ENCODE data around the gene R3HDM1. TPM values are rescaled to one million over a fixed set of nuclear protein-coding genes. Genes with fewer than 3 reads are reported as not detected.
"Not testable (repeated sequence)": the region's sequence is repeated elsewhere in the genome, so short reads cannot be mapped to it uniquely, and the experiment has no call there.

Gene R3HDM1
- total RNA-seq, 2 donors from 2014 or later: 14.5 to 60.3 TPM

GRCh38 chr2:135701442-135701841 lies 170.2 kb downstream of the R3HDM1 start:
- WGBS, 2 donors: 87 to 90% methylated on average over 2 of the region's 2 CpGs
- Histone ChIP-seq H3K4me1 (peaks cover 8% of the 10 kb centered on the region), H3K4me3 (no peak overlapping the region), H3K27ac (no peak overlapping the region), H3K9me3 (no peaks in the 10 kb centered on the region), H3K27me3 (no peaks in the 10 kb centered on the region), H3K36me3 (replicated peaks in 1 of 2; ENCODE audit: insufficient read depth in 1 of 2, low read depth in 2 of 2) (no peaks in the 10 kb centered on the region)
- ATAC-seq (no peak), DNase-seq (no peak)
- TF ChIP-seq POLR2A (IDR thresholded peaks at IDR 0.05) (no peak), CTCF (IDR thresholded peaks at IDR 0.05) (no peak)
- intact Hi-C loops (cut with DNase I): no loop called here

GRCh38 chr2:135703300-135703699 lies 172.0 kb downstream of the R3HDM1 start:
- H3K4me1 ChIP-seq: peaks cover 8% of the 10 kb centered on the region
- H3K27me3 ChIP-seq: no peaks in the 10 kb centered on the region
- no peak overlapping the region for H3K27ac ChIP-seq
- ATAC-seq (peak; percentile 52), DNase-seq (peak in 3 of 4 donors; percentile 2 to 22 (median 15))
- no peaks in the 10 kb centered on the region for H3K36me3 ChIP-seq (replicated peaks in 1 of 2; ENCODE audit: insufficient read depth in 1 of 2, low read depth in 2 of 2)
- no peak for TF ChIP-seq POLR2A (IDR thresholded peaks at IDR 0.05)
- TF ChIP-seq CTCF (IDR thresholded peaks at IDR 0.05): no peak
- H3K4me3 ChIP-seq: no peak overlapping the region
- intact Hi-C loops (cut with DNase I): no loop called here
- WGBS, 2 donors: 13 to 16% methylated on average over 1 of the region's 1 CpG
- H3K9me3 ChIP-seq: no peaks in the 10 kb centered on the region

GRCh38 chr2:135704075-135704474 lies 172.8 kb downstream of the R3HDM1 start:
- DNase-seq; H3K36me3 ChIP-seq (replicated peaks in 1 of 2; ENCODE audit: insufficient read depth in 1 of 2, low read depth in 2 of 2); H3K9me3 ChIP-seq; ATAC-seq; H3K27ac ChIP-seq; H3K4me3 ChIP-seq; intact Hi-C loops (cut with DNase I); H3K27me3 ChIP-seq; H3K4me1 ChIP-seq: not testable (repeated sequence)
- 89 to 92% methylated on average over 5 of the region's 5 CpGs for WGBS, 2 donors

- WGBS, 2 donors: 95% methylated on average over 4 of the region's 4 CpGs
- TF ChIP-seq CTCF (IDR thresholded peaks at IDR 0.05) (no peak), POLR2A (IDR thresholded peaks at IDR 0.05) (no peak)
These were observed 176.9 kb downstream of the R3HDM1 start for GRCh38 chr2:135708159-135708558.

GRCh38 chr2:135709992-135710391 lies 178.7 kb downstream of the R3HDM1 start:
- TF ChIP-seq POLR2A (IDR thresholded peaks at IDR 0.05): no peak
- peak; percentile 77 to 97 (median 88) for TF ChIP-seq CTCF (IDR thresholded peaks at IDR 0.05)
- ATAC-seq (peak; percentile 47), DNase-seq (peak; percentile 47 to 73 (median 60))
- H3K4me3 ChIP-seq: no peak overlapping the region
- 48 to 54% methylated on average over 6 of the region's 6 CpGs for WGBS, 2 donors
- H3K27me3 ChIP-seq: no peaks in the 10 kb centered on the region
- H3K4me1 ChIP-seq: no peaks in the 10 kb centered on the region
- intact Hi-C loops (cut with DNase I): loop anchor here (5.0 kb wide), 1 partner anchor 703 kb away; no protein-coding TSS in a partner anchor
- H3K9me3 ChIP-seq: no peaks in the 10 kb centered on the region
- H3K36me3 ChIP-seq (replicated peaks in 1 of 2; ENCODE audit: insufficient read depth in 1 of 2, low read depth in 2 of 2): no peaks in the 10 kb centered on the region
- H3K27ac ChIP-seq: no peak overlapping the region

More at GRCh38 chr2:135708159-135708558, 176.9 kb downstream of the R3HDM1 start:
- Histone ChIP-seq H3K36me3 (replicated peaks in 1 of 2; ENCODE audit: insufficient read depth in 1 of 2, low read depth in 2 of 2) (no peaks in the 10 kb centered on the region), H3K27me3 (no peaks in the 10 kb centered on the region), H3K4me1 (peaks cover 6% of the 10 kb centered on the region), H3K27ac (no peak overlapping the region), H3K9me3 (no peaks in the 10 kb centered on the region), H3K4me3 (no peak overlapping the region)
- ATAC-seq: no peak
- intact Hi-C loops (cut with DNase I): no loop called here
- DNase-seq: no peak

- intact Hi-C loops (cut with DNase I); H3K27ac ChIP-seq; ATAC-seq; H3K9me3 ChIP-seq; DNase-seq; H3K27me3 ChIP-seq; H3K36me3 ChIP-seq (replicated peaks in 1 of 2; ENCODE audit: insufficient read depth in 1 of 2, low read depth in 2 of 2); H3K4me3 ChIP-seq; H3K4me1 ChIP-seq: not testable (repeated sequence)
- 92 to 94% methylated on average over 9 of the region's 9 CpGs for WGBS, 2 donors
These were observed 183.8 kb downstream of the R3HDM1 start for GRCh38 chr2:135715086-135715485.

Measured in body of pancreas (tissue), 4 donors.